HL-60 (cell line): ENCODE results near the gene F8.
"Not testable (repeated sequence)": the region's sequence is repeated elsewhere in the genome, so short reads cannot be mapped to it uniquely, and the experiment has no call there.

Experiments
- DNase-seq, 2 experiments: peaks; one replicate each; pipeline ENCODE4 v3.0.0-alpha.2; 2010 to 2020; ENCODE audit warnings: low read depth in 1 of 2, low spot score in 1 of 2
- H3K27ac ChIP-seq: fragments of 250-450 bp; sonication (Bioruptor Pico); replicated peaks from 2 replicates; pipeline ENCODE4 v1.5.1; 2020; ENCODE audit warnings: mild to moderate bottlenecking, moderate library complexity
- H3K27me3 ChIP-seq: fragments of 250-450 bp; sonication (Bioruptor Pico); 2 replicates; pipeline ENCODE4 v1.5.1; 2021; ENCODE audit warnings: mild to moderate bottlenecking, moderate library complexity; ENCODE audit not compliant: insufficient read depth, poor library complexity, severe bottlenecking
- H3K4me3 ChIP-seq: replicated peaks from 2 replicates; pipeline ENCODE4 v1.5.1; 2011; ENCODE audit warnings: mild to moderate bottlenecking, control low read depth, low read length; ENCODE audit not compliant: insufficient read depth
- CTCF ChIP-seq: IDR thresholded peaks from one replicate; pipeline ENCODE4 v1.5.1; 2011; ENCODE audit warnings: low read length, control low read depth, inconsistent platforms; ENCODE audit not compliant: insufficient read depth
- GABPA ChIP-seq: IDR thresholded peaks from 2 replicates; pipeline ENCODE4 v1.6.1; 2012; ENCODE audit warnings: low read depth
- POLR2AphosphoS5 ChIP-seq: IDR thresholded peaks from 2 replicates; pipeline ENCODE4 v1.6.1; 2012; ENCODE audit warnings: low read depth
- REST ChIP-seq: IDR thresholded peaks from 2 replicates; pipeline ENCODE4 v1.6.1; 2012; ENCODE audit warnings: low read depth; ENCODE audit not compliant: insufficient replicate concordance
- SPI1 ChIP-seq: IDR thresholded peaks from 2 replicates; pipeline ENCODE4 v1.6.1; 2012; ENCODE audit warnings: low read depth, mild to moderate bottlenecking, borderline replicate concordance

F8 gene

GRCh38 chrX:154886789-154887221, 135.7 kb downstream of the F8 start:
- not testable (repeated sequence) for DNase-seq

GRCh38 chrX:154886069-154886788, 136.3 kb downstream of the F8 start, which contains the start of gene F8A1:
TSS of gene F8A1 (plus strand) at chrX:154886355. CDS start at chrX:154886375, 20 bp downstream.
- not testable (repeated sequence) for H3K4me3 ChIP-seq, DNase-seq, H3K27me3 ChIP-seq, H3K27ac ChIP-seq

More at GRCh38 chrX:154886789-154887221, 135.7 kb downstream of the F8 start:
- H3K27ac ChIP-seq, H3K4me3 ChIP-seq, H3K27me3 ChIP-seq: not testable (repeated sequence)

GRCh38 chrX:154885549-154885948, 137.0 kb downstream of the F8 start:
- not testable (repeated sequence) for DNase-seq

GRCh38 chrX:154885057-154885456, 137.5 kb downstream of the F8 start:
- not testable (repeated sequence) for DNase-seq, H3K4me3 ChIP-seq, H3K27ac ChIP-seq, H3K27me3 ChIP-seq

More at GRCh38 chrX:154885549-154885948, 137.0 kb downstream of the F8 start:
- not testable (repeated sequence) for H3K27ac ChIP-seq, H3K27me3 ChIP-seq, H3K4me3 ChIP-seq

GRCh38 chrX:154884069-154884468, 138.5 kb downstream of the F8 start:
- DNase-seq = not testable (repeated sequence)

GRCh38 chrX:154873329-154873728, 149.2 kb downstream of the F8 start:
- no peaks in the 10 kb centered on the region for H3K27me3 ChIP-seq
- no peak overlapping the region for H3K4me3 ChIP-seq
- no peak for DNase-seq
- no peak overlapping the region for H3K27ac ChIP-seq
- TF ChIP-seq REST (no peak), SPI1 (no peak), POLR2AphosphoS5 (no peak), GABPA (no peak), CTCF (no peak)

More at GRCh38 chrX:154884069-154884468, 138.5 kb downstream of the F8 start:
- not testable (repeated sequence) for H3K27ac ChIP-seq, H3K4me3 ChIP-seq, H3K27me3 ChIP-seq

GRCh38 chrX:154868522-154868921, 154.0 kb downstream of the F8 start:
- not testable (repeated sequence) for DNase-seq, H3K4me3 ChIP-seq

GRCh38 chrX:154855256-154855655, 167.3 kb downstream of the F8 start:
- no peaks in the 10 kb centered on the region for H3K27me3 ChIP-seq

More at GRCh38 chrX:154868522-154868921, 154.0 kb downstream of the F8 start:
- H3K27ac ChIP-seq, H3K27me3 ChIP-seq: not testable (repeated sequence)

More at GRCh38 chrX:154855256-154855655, 167.3 kb downstream of the F8 start:
- no peak for DNase-seq
- no peak overlapping the region for H3K4me3 ChIP-seq
- H3K27ac ChIP-seq = no peak overlapping the region
- TF ChIP-seq CTCF (no peak), REST (no peak), SPI1 (no peak), POLR2AphosphoS5 (no peak), GABPA (no peak)
